Heart left ventricle (tissue), 16 donors: ENCODE results near the gene COPS6. TPM values are rescaled to one million over a fixed set of nuclear protein-coding genes. Genes with fewer than 3 reads are reported as not detected.

ENCODE experiments used
- ATAC-seq, 4 donors: fragments of 200-7000 bp; cut with Tn5 transposase; one replicate each; pipeline ENCODE4 v1.9.1; 2020 to 2022; ENCODE audit warnings: moderate library complexity in 4 of 4, mild to moderate bottlenecking in 3 of 4, moderate number of reproducible peaks in 1 of 4
- DNase-seq, 5 donors: peaks; one replicate each; pipeline ENCODE4 v3.0.0-alpha.2; 2020
- H3K27ac ChIP-seq, 12 donors: fragments of 200-600 bp; sonication (generic) in 4 of 12; one replicate each; pipeline versions ENCODE4 v1.5.0 to v1.8.0; 2016 to 2022; ENCODE audit warnings: mild to moderate bottlenecking in 2 of 12
- H3K27me3 ChIP-seq, 9 donors: fragments of 200-600 bp; sonication (generic) in 2 of 9; one replicate each; pipeline versions ENCODE4 v1.5.1 to v1.8.0; 2016 to 2022; ENCODE audit warnings: mild to moderate bottlenecking in 3 of 9
- H3K36me3 ChIP-seq, 9 donors: fragments of 200-600 bp; sonication (generic) in 2 of 9; one replicate each; pipeline versions ENCODE4 v1.5.0 to v1.8.0; 2018 to 2022; ENCODE audit warnings: mild to moderate bottlenecking in 2 of 9
- H3K4me1 ChIP-seq, 12 donors: fragments of 200-600 bp; sonication (generic) in 4 of 12; one replicate each; pipeline versions ENCODE4 v1.5.0 to v1.8.0; 2016 to 2022; ENCODE audit warnings: mild to moderate bottlenecking in 3 of 12
- H3K4me3 ChIP-seq, 12 donors: fragments of 200-600 bp; sonication (generic) in 4 of 12; one replicate each; pipeline versions ENCODE4 v1.5.0 to v1.8.0; 2017 to 2022; ENCODE audit warnings: mild to moderate bottlenecking in 9 of 12, moderate library complexity in 4 of 12
- H3K9me3 ChIP-seq, 12 donors: fragments of 200-600 bp; sonication (generic) in 4 of 12; one replicate each; pipeline versions ENCODE4 v1.5.0 to v1.8.0; 2016 to 2022; ENCODE audit warnings: mild to moderate bottlenecking in 1 of 12
- CTCF ChIP-seq, 12 donors: fragments of 200-600 bp; sonication (generic) in 4 of 12; IDR thresholded peaks; one replicate each; pipeline versions ENCODE4 v1.5.0 to v1.8.0; 2018 to 2022; ENCODE audit warnings: antibody characterized with exemption in 12 of 12, mild to moderate bottlenecking in 5 of 12
- POLR2A ChIP-seq, 2 donors: fragments of 450-650 bp; IDR thresholded peaks; one replicate each; pipeline ENCODE4 v1.6.1; 2017; ENCODE audit warnings: antibody characterized with exemption in 2 of 2, mild to moderate bottlenecking in 2 of 2, moderate library complexity in 2 of 2
- WGBS, 4 donors: extraction: QIAGEN DNeasy Blood & Tissue Kit in 2 of 4; methylation state at CpG; one replicate each; pipeline versions ENCODE4 v1.1.5 to v1.1.7; 2013 to 2018; 5-methylcytosine and 5-hydroxymethylcytosine counted together
- intact Hi-C, 10 donors: fragments of 100-400 bp; cut with DNase I; formaldehyde crosslinking; loops; one replicate each; pipeline versions ENCODE4 v1.11.1 to v1.14.2; 2022
- polyA plus RNA-seq, 2 donors: library from polyadenylated mRNA; stranded (reverse); fragments of 200-250 nt; gene quantifications; one replicate each; pipeline ENCODE4 v1.2.3, GENCODE V29; 2013
- total RNA-seq, 9 donors: library from RNA; depleted of rRNA in 2 of 9; stranded (reverse); fragments of >200 nt in 2 of 9; fragmentation: NEBNext Ultra II Directional in 3 of 9; extraction: Animal tissue kit (Norgen Biotek cat#: 25700) in 3 of 9; gene quantifications; one replicate each; pipeline versions ENCODE4 v1.1.0 to v1.2.4, GENCODE V29; 2016 to 2023
- donor health status: ischemic (EF 13 %, LVEDD 7.1; RV severe dilation, severe dysfunction).
- donor health status: healthy with polysubstance abuse.
- donor health status: DM: no; HTN: yes; CAD: no.
- donor health status: DM: no; HTN: no; CAD: no.
- donor health status: ischemic (EF 25% LVEDD 6.9; RV normal size, moderate dysfunction).
- donor health status: ischemic (EF 25% LVEDD 5.7; RV mildly dilated, moderate dysfunction).
- donor health status: healthy.
- donor health status: DM: yes; HTN: yes; CAD: no.
- donor health status: ischemic (EF 35%, LVEDD 5.7; RV mildly dilated, moderate dysfunction).
- donor health status: nonischemic (EF 11% LVEDD 7.7; RV severe dilation, severe dysfunction).
- donor health status: DM: yes; HTN: yes; CAD: no.
- donor health status: PGD.
- donor health status: ischemic (EF 29% LVEDD 5.4; RV normal size, mild dysfunction).
- donor health status: nonischemic (EF 23%, LVEDD 6.1; RV moderate dilation, normal function).

The COPS6 gene
- total and polyA plus RNA-seq, 11 donors: 53.3 to 130 (median 109) TPM

DNA sequence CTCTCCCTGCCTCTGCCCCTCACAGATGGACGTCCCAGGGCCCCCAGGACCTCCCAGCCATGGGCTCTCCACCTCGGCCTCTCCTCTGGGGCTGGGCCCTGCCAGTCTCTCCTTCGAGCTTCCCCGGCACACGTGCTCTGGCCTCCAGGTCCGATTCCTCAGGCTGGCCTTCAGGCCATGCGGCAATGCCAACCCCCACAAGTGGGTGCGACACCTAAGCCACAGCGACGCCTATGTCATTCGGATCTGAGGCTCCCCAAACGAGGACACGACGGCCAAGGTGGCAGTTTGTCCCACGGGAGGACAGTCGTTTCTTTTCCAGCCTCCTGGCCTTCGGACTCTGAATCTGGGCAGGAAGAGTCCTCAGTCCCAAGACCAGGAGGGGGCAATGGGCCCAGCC lies 17.9 kb downstream of the COPS6 start:
- no peak for DNase-seq
- H3K4me3 ChIP-seq: no peak overlapping the region
- H3K9me3 ChIP-seq: no peaks in the 10 kb centered on the region
- no peak for TF ChIP-seq POLR2A (IDR thresholded peaks at IDR 0.05)
- no peak overlapping the region for H3K27ac ChIP-seq
- H3K36me3 ChIP-seq: peaks cover 0 to 87% (median 80%) of the 10 kb centered on the region in 9 donors
- 79 to 82% (median 79%) methylated on average over 17 of the region's 17 CpGs for WGBS, 4 donors
- H3K4me1 ChIP-seq: peaks cover 0 to 10% (median 7%) of the 10 kb centered on the region in 12 donors
- ATAC-seq: no peak
- H3K27me3 ChIP-seq: no peaks in the 10 kb centered on the region
- intact Hi-C loops: no loop called here

- Histone ChIP-seq H3K9me3 (no peaks in the 10 kb centered on the region), H3K36me3 (peaks cover 0 to 93% (median 86%) of the 10 kb centered on the region in 9 donors), H3K27ac (no peak overlapping the region), H3K27me3 (no peaks in the 10 kb centered on the region), H3K4me3 (no peak overlapping the region), H3K4me1 (peaks cover 0 to 6% (median 4%) of the 10 kb centered on the region in 12 donors)
- 83 to 85% (median 84%) methylated on average over 22 to 25 of the region's 25 CpGs for WGBS, 4 donors
- ATAC-seq (peak in 1 of 4 donors; percentile 4), DNase-seq (no peak)
- no peak for TF ChIP-seq CTCF (IDR thresholded peaks at IDR 0.05)
- no peak for TF ChIP-seq POLR2A (IDR thresholded peaks at IDR 0.05)
- intact Hi-C loops: no loop called here
Observed at GRCh38 chr7:100107125-100107737, 18.5 kb downstream of the COPS6 start.

DNA sequence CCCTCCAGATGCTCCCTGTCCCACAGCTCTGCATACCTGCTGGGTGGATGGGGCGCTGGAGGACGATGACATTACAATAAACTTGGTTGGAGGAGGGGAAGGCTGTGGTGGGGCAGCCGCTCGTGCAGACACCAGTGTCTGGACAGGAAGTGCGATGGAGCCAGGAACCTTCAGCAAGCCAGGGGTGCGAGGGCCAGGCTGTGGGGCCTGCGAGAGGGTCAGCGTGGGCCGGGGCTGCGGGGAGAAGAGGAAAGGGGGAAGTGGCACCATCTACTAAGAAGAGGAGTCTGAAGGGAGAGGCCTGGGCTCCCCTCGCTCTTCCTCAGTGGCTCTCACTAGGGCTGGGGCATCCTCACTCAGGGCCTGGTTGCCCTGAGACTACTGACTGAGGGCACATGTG lies 19.1 kb downstream of the COPS6 start:
- no peak overlapping the region for H3K27ac ChIP-seq
- no peak for ATAC-seq
- H3K27me3 ChIP-seq: no peaks in the 10 kb centered on the region
- 73 to 80% (median 75%) methylated on average over 10 to 11 of the region's 11 CpGs for WGBS, 4 donors
- peaks cover 0 to 99% (median 93%) of the 10 kb centered on the region in 9 donors for H3K36me3 ChIP-seq
- no peak overlapping the region for H3K4me3 ChIP-seq
- no peaks in the 10 kb centered on the region for H3K4me1 ChIP-seq
- H3K9me3 ChIP-seq: no peaks in the 10 kb centered on the region
- TF ChIP-seq CTCF (IDR thresholded peaks at IDR 0.05) (no peak), POLR2A (IDR thresholded peaks at IDR 0.05) (no peak)
- no peak for DNase-seq
- intact Hi-C loops: no loop called here

- Histone ChIP-seq H3K9me3 (no peaks in the 10 kb centered on the region), H3K27me3 (no peaks in the 10 kb centered on the region), H3K4me3 (no peak overlapping the region), H3K36me3 (peaks cover 0 to 99% (median 91%) of the 10 kb centered on the region in 9 donors), H3K27ac (no peak overlapping the region), H3K4me1 (no peaks in the 10 kb centered on the region)
- no peak for ATAC-seq
- no peak for DNase-seq
- TF ChIP-seq POLR2A (IDR thresholded peaks at IDR 0.05) (no peak), CTCF (IDR thresholded peaks at IDR 0.05) (no peak)
- WGBS, 4 donors: 83 to 92% (median 87%) methylated on average over 12 of the region's 12 CpGs
- intact Hi-C loops: no loop called here
Observed at GRCh38 chr7:100109521-100110163, 20.9 kb downstream of the COPS6 start.
